ENCODE measurements around the gene ETNPPL.

The ETNPPL gene

DNA sequence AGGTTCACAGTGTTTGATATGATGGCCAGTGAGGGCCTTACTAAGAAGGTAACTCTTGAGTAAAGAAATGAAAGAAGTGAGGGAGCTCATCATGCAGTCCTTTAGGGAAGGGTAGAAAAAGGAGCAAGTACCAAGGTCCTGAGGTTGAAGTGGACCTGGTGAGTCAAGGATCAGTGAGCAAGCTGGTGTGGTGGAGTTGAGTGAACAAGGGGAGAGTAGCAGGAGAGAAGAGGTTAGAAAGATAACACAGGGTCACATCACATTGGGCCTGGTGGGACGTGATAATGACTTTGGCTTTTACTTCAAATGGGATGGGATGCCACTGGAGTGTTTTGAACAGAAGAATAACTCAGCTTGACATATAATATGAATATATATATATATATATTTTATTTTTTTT is 67.8 kb downstream of the ETNPPL start:
- DNase-seq, result no peak

- DNase-seq, result no peak
Observed at GRCh38 chr4:108694423-108694822, 68.4 kb downstream of the ETNPPL start.

GRCh38 chr4:108693819-108694218 is 69.0 kb downstream of the ETNPPL start:
- DNase-seq, result no peak

DNA sequence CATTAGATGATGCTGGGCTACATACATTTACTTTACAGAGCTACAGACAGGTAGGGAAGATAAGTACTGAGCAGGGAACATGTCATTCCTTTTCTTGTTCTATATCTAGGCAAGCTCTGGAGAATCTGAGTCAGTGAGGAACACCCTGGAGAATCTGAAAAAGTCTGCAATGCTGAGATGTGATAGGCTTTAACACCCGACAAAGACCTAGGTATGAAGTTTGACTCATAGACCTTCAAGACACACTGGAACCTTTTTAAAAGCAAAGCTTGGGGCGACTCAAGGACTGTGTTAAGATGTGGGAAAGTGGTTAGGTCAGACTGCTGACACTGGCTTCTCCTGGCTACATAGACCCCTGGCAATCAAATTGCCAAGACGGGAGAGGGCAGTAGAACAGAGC is 69.6 kb downstream of the ETNPPL start:
- no peak for DNase-seq
